ENCODE data around the gene TMEM120B. TPM values are rescaled to one million over a fixed set of nuclear protein-coding genes. Genes with fewer than 3 reads are reported as not detected.
"Not testable (repeated sequence)": the region's sequence is repeated elsewhere in the genome, so short reads cannot be mapped to it uniquely, and the experiment has no call there.

The TMEM120B gene
- total RNA-seq, 5 donors from 2014 or later (not counting 1 experiment from before 2014, with no cell fraction given): 7.9 to 11.1 (median 10.3) TPM

DNA sequence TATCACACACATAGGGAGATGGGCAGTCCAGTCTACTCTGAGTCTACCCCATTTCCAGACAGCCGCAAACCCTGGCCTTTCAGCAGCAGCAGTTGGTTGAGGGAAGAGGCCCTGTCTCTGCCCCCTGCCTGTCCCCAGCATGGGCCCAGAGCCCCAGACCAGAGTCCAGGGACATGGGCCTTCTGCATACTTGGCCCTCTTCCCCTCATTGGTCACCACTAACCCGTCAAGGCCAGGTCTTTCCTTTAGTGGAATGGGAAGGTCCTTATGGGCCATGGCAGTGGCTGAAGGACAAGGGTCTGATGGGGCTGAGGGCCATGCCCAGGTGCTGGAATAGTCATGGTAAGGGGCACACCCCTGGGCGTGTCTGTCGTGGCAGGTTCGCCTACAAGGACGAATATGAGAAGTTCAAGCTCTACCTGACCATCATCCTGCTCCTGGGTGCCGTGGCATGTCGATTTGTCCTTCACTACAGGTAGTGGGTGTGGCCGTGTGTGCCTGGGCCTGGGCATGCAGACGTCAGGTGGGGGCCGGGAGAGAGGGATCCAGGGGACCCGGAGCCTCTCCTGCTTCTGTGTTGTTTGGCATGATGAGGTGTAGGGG, 39.3 kb downstream of the TMEM120B start:
- Mint-ChIP-seq H3K27me3 (no peaks in the 10 kb centered on the region), H3K4me3 (no peak overlapping the region), H3K9me3 (no peaks in the 10 kb centered on the region), H3K4me1 (peaks cover 4 to 27% (median 16%) of the 10 kb centered on the region in 3 donors), H3K36me3 (no peaks in the 10 kb centered on the region), H3K27ac (peak overlapping the region; percentile 11 to 57)
- ChIA-PET CTCF (interaction anchor here in 1 of 2 donors (0.6 kb wide), 1 partner anchor 325 kb away, joined by 6 read pairs; no protein-coding TSS in a partner anchor), POLR2A (no interaction called here)
- Histone ChIP-seq H3K4me3 (ENCODE audit: control insufficient read depth in 1 of 2, extremely low read depth in 1 of 2, low read length in 1 of 2) (no peak overlapping the region), H3K27me3 (replicated peaks in 1 of 2; ENCODE audit: control insufficient read depth in 2 of 2, extremely low read depth in 1 of 2, insufficient read depth in 2 of 2, low read length in 1 of 2) (no peaks in the 10 kb centered on the region), H3K4me1 (ENCODE audit: control insufficient read depth in 1 of 2, extremely low read depth in 1 of 2, insufficient read depth in 2 of 2, low read length in 2 of 2) (peaks cover 0 to 17% of the 10 kb centered on the region in 2 experiments), H3K9me3 (no peaks in the 10 kb centered on the region), H3K27ac (ENCODE audit: low read length) (no peak overlapping the region), H3K36me3 (ENCODE audit: control insufficient read depth in 2 of 2, extremely low read depth in 1 of 2, insufficient read depth in 1 of 2, low read length in 1 of 2) (no peaks in the 10 kb centered on the region)
- DNase-seq: no peak
- 99% methylated on average over 7 of the region's 12 CpGs for WGBS (ENCODE audit: insufficient coverage)
- ATAC-seq (replicated peaks in 1 of 4): no peak

DNA sequence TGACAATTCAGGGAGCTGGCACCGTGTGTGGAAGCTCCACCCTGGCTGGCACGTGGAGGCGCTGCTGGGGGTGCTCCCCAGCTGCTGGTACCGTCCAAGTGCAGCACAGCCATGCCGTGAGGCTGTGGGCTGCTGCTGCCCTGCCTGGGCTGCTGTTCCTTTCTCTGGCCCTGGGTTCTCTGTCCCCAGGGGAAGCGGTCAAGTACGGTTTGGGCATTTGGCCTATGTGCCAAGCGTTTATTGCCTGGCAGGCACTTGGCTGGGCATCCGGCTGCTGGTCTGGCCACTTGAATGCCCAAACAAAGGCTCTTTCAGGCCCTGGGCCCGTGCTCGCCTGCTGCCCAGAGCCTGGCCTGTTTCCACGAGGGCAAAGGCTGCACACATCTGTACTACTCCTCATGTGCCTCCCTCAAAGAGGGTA, 41.3 kb downstream of the TMEM120B start:
- Mint-ChIP-seq H3K4me1 (peaks cover 5 to 21% (median 14%) of the 10 kb centered on the region in 3 donors), H3K9me3 (no peaks in the 10 kb centered on the region), H3K36me3 (no peaks in the 10 kb centered on the region), H3K4me3 (no peak overlapping the region), H3K27ac (no peak overlapping the region), H3K27me3 (no peaks in the 10 kb centered on the region)
- peaks cover 0 to 19% of the 10 kb centered on the region in 2 experiments for H3K4me1 ChIP-seq (ENCODE audit: control insufficient read depth in 1 of 2, extremely low read depth in 1 of 2, insufficient read depth in 2 of 2, low read length in 2 of 2)
- ChIA-PET POLR2A (no interaction called here), CTCF (no interaction called here)
- no peaks in the 10 kb centered on the region for H3K27me3 ChIP-seq (replicated peaks in 1 of 2; ENCODE audit: control insufficient read depth in 2 of 2, extremely low read depth in 1 of 2, insufficient read depth in 2 of 2, low read length in 1 of 2)
- WGBS (ENCODE audit: insufficient coverage): 90% methylated on average over 12 of the region's 12 CpGs
- H3K9me3 ChIP-seq: no peaks in the 10 kb centered on the region
- ATAC-seq (replicated peaks in 1 of 4) (no peak), DNase-seq (no peak)
- no peak overlapping the region for H3K4me3 ChIP-seq (ENCODE audit: control insufficient read depth in 1 of 2, extremely low read depth in 1 of 2, low read length in 1 of 2)
- H3K27ac ChIP-seq (ENCODE audit: low read length): no peak overlapping the region
- H3K36me3 ChIP-seq (ENCODE audit: control insufficient read depth in 2 of 2, extremely low read depth in 1 of 2, insufficient read depth in 1 of 2, low read length in 1 of 2): no peaks in the 10 kb centered on the region

DNA sequence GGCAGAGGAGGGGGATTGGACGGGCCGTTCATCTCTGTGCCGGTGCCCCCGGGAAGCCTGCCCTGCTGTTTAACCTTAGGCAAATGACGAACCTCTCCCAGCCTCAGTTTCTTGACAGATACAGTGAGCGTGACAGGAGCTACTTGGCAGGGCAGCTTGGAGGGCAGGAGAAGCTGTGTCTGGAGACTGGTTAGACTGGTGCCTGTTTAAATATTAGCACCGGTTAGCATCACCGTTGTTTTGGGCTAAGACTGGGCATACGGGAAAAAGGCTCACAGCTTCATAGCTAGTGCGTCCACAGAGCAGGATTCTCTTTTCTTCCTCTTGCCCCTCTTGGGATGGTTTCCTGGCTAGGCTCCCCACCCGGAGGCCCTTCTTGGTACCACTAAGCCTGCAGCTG, 42.3 kb downstream of the TMEM120B start:
- Histone ChIP-seq H3K4me3 (ENCODE audit: control insufficient read depth in 1 of 2, extremely low read depth in 1 of 2, low read length in 1 of 2) (no peak overlapping the region), H3K9me3 (no peaks in the 10 kb centered on the region), H3K27me3 (replicated peaks in 1 of 2; ENCODE audit: control insufficient read depth in 2 of 2, extremely low read depth in 1 of 2, insufficient read depth in 2 of 2, low read length in 1 of 2) (no peaks in the 10 kb centered on the region), H3K36me3 (ENCODE audit: control insufficient read depth in 2 of 2, extremely low read depth in 1 of 2, insufficient read depth in 1 of 2, low read length in 1 of 2) (no peaks in the 10 kb centered on the region), H3K27ac (ENCODE audit: low read length) (no peak overlapping the region), H3K4me1 (ENCODE audit: control insufficient read depth in 1 of 2, extremely low read depth in 1 of 2, insufficient read depth in 2 of 2, low read length in 2 of 2) (peaks cover 0 to 19% of the 10 kb centered on the region in 2 experiments)
- DNase-seq: no peak
- Mint-ChIP-seq H3K27me3 (no peaks in the 10 kb centered on the region), H3K27ac (no peak overlapping the region), H3K4me1 (peaks cover 5 to 18% (median 11%) of the 10 kb centered on the region in 3 donors), H3K36me3 (no peaks in the 10 kb centered on the region), H3K9me3 (no peaks in the 10 kb centered on the region), H3K4me3 (no peak overlapping the region)
- ATAC-seq (replicated peaks in 1 of 4): no peak
- POLR2A ChIA-PET: no interaction called here
- CTCF ChIA-PET: no interaction called here
- 100% methylated on average over 2 of the region's 11 CpGs for WGBS (ENCODE audit: insufficient coverage)

DNA sequence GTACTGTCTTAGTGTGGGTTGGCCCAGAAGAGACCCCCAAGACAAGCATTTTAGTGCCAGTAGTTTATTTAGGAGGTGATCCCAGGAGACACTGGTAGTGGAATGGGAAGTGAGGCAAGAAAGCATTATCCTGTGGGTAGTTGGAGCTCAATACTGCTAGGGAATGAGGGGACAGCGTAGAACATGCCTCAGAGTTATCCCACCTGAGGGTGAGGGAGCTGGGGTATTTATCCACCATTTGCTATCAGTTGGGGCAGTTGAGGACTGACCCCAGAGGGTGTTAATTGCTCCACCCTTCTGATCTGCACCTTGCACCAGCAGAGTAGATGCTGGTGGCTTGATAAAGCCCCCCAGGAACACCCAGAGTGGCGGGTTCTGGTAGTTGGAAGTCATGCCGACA, 43.0 kb downstream of the TMEM120B start:
- no peak for ATAC-seq (replicated peaks in 1 of 4)
- CTCF ChIA-PET: no interaction called here
- Histone ChIP-seq H3K9me3 (no peaks in the 10 kb centered on the region), H3K27me3 (replicated peaks in 1 of 2; ENCODE audit: control insufficient read depth in 2 of 2, extremely low read depth in 1 of 2, insufficient read depth in 2 of 2, low read length in 1 of 2) (no peaks in the 10 kb centered on the region), H3K36me3 (ENCODE audit: control insufficient read depth in 2 of 2, extremely low read depth in 1 of 2, insufficient read depth in 1 of 2, low read length in 1 of 2) (no peaks in the 10 kb centered on the region), H3K4me1 (ENCODE audit: control insufficient read depth in 1 of 2, extremely low read depth in 1 of 2, insufficient read depth in 2 of 2, low read length in 2 of 2) (peaks cover 0 to 12% of the 10 kb centered on the region in 2 experiments), H3K4me3 (ENCODE audit: control insufficient read depth in 1 of 2, extremely low read depth in 1 of 2, low read length in 1 of 2) (no peak overlapping the region), H3K27ac (ENCODE audit: low read length) (no peak overlapping the region)
- Mint-ChIP-seq H3K4me3 (no peak overlapping the region), H3K9me3 (no peaks in the 10 kb centered on the region), H3K27me3 (no peaks in the 10 kb centered on the region), H3K4me1 (peaks cover 5 to 15% (median 11%) of the 10 kb centered on the region in 3 donors), H3K36me3 (no peaks in the 10 kb centered on the region), H3K27ac (no peak overlapping the region)
- DNase-seq: no peak
- WGBS (ENCODE audit: insufficient coverage): 100% methylated on average over 1 of the region's 3 CpGs
- POLR2A ChIA-PET: no interaction called here

DNA sequence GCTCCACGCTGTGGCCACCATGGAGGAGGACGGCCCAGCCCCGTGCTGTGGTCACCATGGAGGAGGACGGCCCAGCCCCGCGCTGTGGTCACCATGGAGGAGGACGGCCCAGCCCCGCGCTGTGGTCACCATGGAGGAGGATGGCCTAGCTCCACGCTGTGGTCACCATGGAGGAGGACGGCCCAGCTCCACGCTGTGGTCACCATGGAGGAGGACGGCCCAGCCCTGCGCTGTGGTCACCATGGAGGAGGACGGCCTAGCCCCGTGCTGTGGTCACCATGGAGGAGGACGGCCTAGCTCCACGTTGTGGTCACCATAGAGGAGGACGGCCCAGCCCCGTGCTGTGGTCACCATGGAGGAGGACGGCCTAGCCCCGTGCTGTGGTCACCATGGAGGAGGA, 46.0 kb downstream of the TMEM120B start:
- ATAC-seq (replicated peaks in 1 of 4); CTCF ChIA-PET: not testable (repeated sequence)

DNA sequence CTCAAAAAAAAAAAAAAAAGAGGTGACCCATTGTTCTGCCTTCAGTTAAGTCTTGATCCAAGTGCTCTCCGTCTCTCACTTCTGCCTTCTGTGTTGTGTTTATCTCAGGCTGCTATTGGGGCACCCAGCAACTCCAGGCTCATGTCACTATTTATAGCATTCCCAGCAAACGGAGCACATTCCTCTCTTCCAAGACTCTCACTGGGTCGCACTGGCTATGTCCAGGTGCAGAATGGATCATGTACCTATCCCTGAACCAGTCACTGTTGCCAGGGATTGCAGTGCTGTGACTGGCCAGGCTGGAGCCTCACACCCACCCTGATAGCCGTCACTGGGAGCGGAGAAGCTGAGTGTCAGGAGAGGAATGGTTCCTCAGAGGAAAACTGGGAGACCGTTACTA, 49.7 kb downstream of the TMEM120B start:
- DNase-seq (no peak), ATAC-seq (replicated peaks in 1 of 4) (no peak)
- Histone ChIP-seq H3K9me3 (no peaks in the 10 kb centered on the region), H3K36me3 (ENCODE audit: control insufficient read depth in 2 of 2, extremely low read depth in 1 of 2, insufficient read depth in 1 of 2, low read length in 1 of 2) (peaks cover 0 to 4% of the 10 kb centered on the region in 2 donors), H3K4me3 (ENCODE audit: control insufficient read depth in 1 of 2, extremely low read depth in 1 of 2, low read length in 1 of 2) (no peak overlapping the region), H3K27ac (ENCODE audit: low read length) (no peak overlapping the region), H3K4me1 (ENCODE audit: control insufficient read depth in 1 of 2, extremely low read depth in 1 of 2, insufficient read depth in 2 of 2, low read length in 2 of 2) (no peaks in the 10 kb centered on the region), H3K27me3 (replicated peaks in 1 of 2; ENCODE audit: control insufficient read depth in 2 of 2, extremely low read depth in 1 of 2, insufficient read depth in 2 of 2, low read length in 1 of 2) (no peaks in the 10 kb centered on the region)
- Mint-ChIP-seq H3K27ac (no peak overlapping the region), H3K4me3 (no peak overlapping the region), H3K9me3 (no peaks in the 10 kb centered on the region), H3K4me1 (no peaks in the 10 kb centered on the region), H3K36me3 (peaks cover 3% of the 10 kb centered on the region), H3K27me3 (no peaks in the 10 kb centered on the region)
- WGBS (ENCODE audit: insufficient coverage): 97% methylated on average over 4 of the region's 6 CpGs
- ChIA-PET CTCF (no interaction called here), POLR2A (no interaction called here)

More for the DNA sequence above, 46.0 kb downstream of the TMEM120B start:
- not testable (repeated sequence) for H3K9me3 ChIP-seq; H3K4me3 Mint-ChIP-seq; H3K27ac ChIP-seq (ENCODE audit: low read length); H3K27ac Mint-ChIP-seq; H3K4me1 ChIP-seq (ENCODE audit: control insufficient read depth in 1 of 2, extremely low read depth in 1 of 2, insufficient read depth in 2 of 2, low read length in 2 of 2); DNase-seq; H3K9me3 Mint-ChIP-seq; H3K36me3 ChIP-seq (ENCODE audit: control insufficient read depth in 2 of 2, extremely low read depth in 1 of 2, insufficient read depth in 1 of 2, low read length in 1 of 2); H3K27me3 ChIP-seq (replicated peaks in 1 of 2; ENCODE audit: control insufficient read depth in 2 of 2, extremely low read depth in 1 of 2, insufficient read depth in 2 of 2, low read length in 1 of 2); H3K4me3 ChIP-seq (ENCODE audit: control insufficient read depth in 1 of 2, extremely low read depth in 1 of 2, low read length in 1 of 2); H3K36me3 Mint-ChIP-seq; H3K27me3 Mint-ChIP-seq
- WGBS (ENCODE audit: insufficient coverage): no CpG with 5 or more reads among the region's 22 CpGs
- POLR2A ChIA-PET: interaction anchor here in 1 of 2 donors (0.6 to 0.7 kb wide), 2 partner anchors 79 to 150 kb away, joined by 3 read pairs; no protein-coding TSS in a partner anchor
- peaks cover 5 to 12% (median 11%) of the 10 kb centered on the region in 3 donors for H3K4me1 Mint-ChIP-seq
